HEK293T (cell line): ENCODE measurements around the gene SYNE1.

Experiments used
- FOXK2 ChIP-seq: fragments of 450-650 bp; IDR thresholded peaks from 2 replicates; pipeline ENCODE4 v1.6.1; 2016; ENCODE audit warnings: mild to moderate bottlenecking
- NFRKB ChIP-seq: fragments of 450-650 bp; IDR thresholded peaks from 2 replicates; pipeline ENCODE4 v1.6.1; 2016; ENCODE audit warnings: mild to moderate bottlenecking, moderate library complexity
- SP1 ChIP-seq: fragments of 450-650 bp; IDR thresholded peaks from 2 replicates; pipeline ENCODE4 v1.6.1; 2017
- SUZ12 ChIP-seq: fragments of 450-650 bp; IDR thresholded peaks from 2 replicates; pipeline ENCODE4 v1.6.1; 2016; ENCODE audit warnings: mild to moderate bottlenecking

DNA sequence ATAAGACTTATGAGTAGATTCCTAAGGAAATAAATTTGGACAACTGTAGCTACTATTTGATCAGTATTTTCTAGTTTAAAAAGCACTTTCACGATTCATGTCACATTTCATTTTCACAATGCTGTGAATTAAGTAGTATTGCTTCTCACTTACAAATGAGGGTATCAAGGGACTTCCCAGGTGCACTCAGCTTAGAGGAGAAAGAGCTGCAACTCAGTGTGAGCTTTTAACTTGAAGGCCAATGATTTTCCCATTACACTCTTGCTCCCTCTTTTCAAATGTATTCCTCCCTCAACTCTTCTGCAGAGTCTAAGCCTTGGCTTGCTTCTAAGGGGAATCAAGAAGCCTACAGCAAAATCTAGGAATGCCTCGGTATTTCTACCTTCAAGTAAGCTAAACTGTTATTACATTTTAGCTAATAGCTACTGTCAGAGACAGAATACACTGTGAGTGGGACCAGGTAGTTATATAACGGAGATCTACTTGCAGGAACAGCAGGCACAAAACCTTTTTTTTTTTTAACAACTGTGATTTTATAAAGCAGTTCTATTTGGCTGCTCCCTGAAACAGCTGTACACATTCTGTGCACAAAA is 339.0 kb downstream of the SYNE1 start:
- no peak for TF ChIP-seq NFRKB
- no peak for TF ChIP-seq SP1
- TF ChIP-seq SUZ12: no peak
- no peak for TF ChIP-seq FOXK2
